NCI-H446 (cell line): ENCODE results near the gene CX3CR1.
A peak's percentile ranks its signal among the peaks of the same experiment; 100 is the strongest.

Source experiments
- DNase-seq, 2 experiments: peaks; one replicate each; lab custom pipeline; 2025; lab: John Stamatoyannopoulos, UW

Gene CX3CR1

GRCh38 chr3:39291903-39292329, 12.1 kb upstream of the CX3CR1 start:
- peak; percentile 7 to 28 for DNase-seq

- no peak for DNase-seq
These were observed 10.4 kb upstream of the CX3CR1 start for GRCh38 chr3:39290255-39290654.

- DNase-seq = no peak
These were observed 9.3 kb upstream of the CX3CR1 start for GRCh38 chr3:39289107-39289506.

- DNase-seq = peak in 1 of 2 experiments; percentile 56
These were observed 8.5 kb upstream of the CX3CR1 start for GRCh38 chr3:39288300-39288808.

GRCh38 chr3:39287216-39288164, 7.7 kb upstream of the CX3CR1 start:
- no peak for DNase-seq

GRCh38 chr3:39286771-39287170, 6.9 kb upstream of the CX3CR1 start:
- DNase-seq = no peak

- no peak for DNase-seq
These were observed 5.5 kb upstream of the CX3CR1 start for GRCh38 chr3:39285332-39285731.

- no peak for DNase-seq
These were observed 4.6 kb upstream of the CX3CR1 start for GRCh38 chr3:39284457-39284881.

GRCh38 chr3:39282057-39282456, 2.2 kb upstream of the CX3CR1 start:
- DNase-seq = no peak

- no peak for DNase-seq
These were observed 1.7 kb upstream of the CX3CR1 start for GRCh38 chr3:39281533-39281932.

GRCh38 chr3:39280571-39280970, 735 bp upstream of the CX3CR1 start:
- DNase-seq = no peak

- no peak for DNase-seq
These were observed 1.3 kb downstream of the CX3CR1 start for GRCh38 chr3:39278616-39278935.

GRCh38 chr3:39277893-39278615, 1.8 kb downstream of the CX3CR1 start:
- DNase-seq = no peak

GRCh38 chr3:39276746-39277145, 3.1 kb downstream of the CX3CR1 start:
- no peak for DNase-seq

- no peak for DNase-seq
These were observed 3.8 kb downstream of the CX3CR1 start for GRCh38 chr3:39275963-39276593.

GRCh38 chr3:39275052-39275451, 4.8 kb downstream of the CX3CR1 start:
- no peak for DNase-seq

- DNase-seq = no peak
These were observed 6.7 kb downstream of the CX3CR1 start for GRCh38 chr3:39273119-39273518.

GRCh38 chr3:39272191-39272590, 7.6 kb downstream of the CX3CR1 start:
- DNase-seq = no peak

GRCh38 chr3:39271363-39271914, 8.4 kb downstream of the CX3CR1 start:
- DNase-seq = no peak

GRCh38 chr3:39269528-39269927, 10.3 kb downstream of the CX3CR1 start:
- no peak for DNase-seq

GRCh38 chr3:39268549-39268900, 11.3 kb downstream of the CX3CR1 start:
- DNase-seq = no peak
